NOMO-1 treated with DMSO at 0.1 percent for 48 hours (cell line): Measurements from ENCODE around the gene MFAP4.

Experiments
- DNase-seq: peaks from one replicate; lab custom pipeline; 2025; ENCODE audit not compliant: unreplicated experiment; lab: John Stamatoyannopoulos, UW

The MFAP4 gene, protein sequence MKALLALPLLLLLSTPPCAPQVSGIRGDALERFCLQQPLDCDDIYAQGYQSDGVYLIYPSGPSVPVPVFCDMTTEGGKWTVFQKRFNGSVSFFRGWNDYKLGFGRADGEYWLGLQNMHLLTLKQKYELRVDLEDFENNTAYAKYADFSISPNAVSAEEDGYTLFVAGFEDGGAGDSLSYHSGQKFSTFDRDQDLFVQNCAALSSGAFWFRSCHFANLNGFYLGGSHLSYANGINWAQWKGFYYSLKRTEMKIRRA

DNA sequence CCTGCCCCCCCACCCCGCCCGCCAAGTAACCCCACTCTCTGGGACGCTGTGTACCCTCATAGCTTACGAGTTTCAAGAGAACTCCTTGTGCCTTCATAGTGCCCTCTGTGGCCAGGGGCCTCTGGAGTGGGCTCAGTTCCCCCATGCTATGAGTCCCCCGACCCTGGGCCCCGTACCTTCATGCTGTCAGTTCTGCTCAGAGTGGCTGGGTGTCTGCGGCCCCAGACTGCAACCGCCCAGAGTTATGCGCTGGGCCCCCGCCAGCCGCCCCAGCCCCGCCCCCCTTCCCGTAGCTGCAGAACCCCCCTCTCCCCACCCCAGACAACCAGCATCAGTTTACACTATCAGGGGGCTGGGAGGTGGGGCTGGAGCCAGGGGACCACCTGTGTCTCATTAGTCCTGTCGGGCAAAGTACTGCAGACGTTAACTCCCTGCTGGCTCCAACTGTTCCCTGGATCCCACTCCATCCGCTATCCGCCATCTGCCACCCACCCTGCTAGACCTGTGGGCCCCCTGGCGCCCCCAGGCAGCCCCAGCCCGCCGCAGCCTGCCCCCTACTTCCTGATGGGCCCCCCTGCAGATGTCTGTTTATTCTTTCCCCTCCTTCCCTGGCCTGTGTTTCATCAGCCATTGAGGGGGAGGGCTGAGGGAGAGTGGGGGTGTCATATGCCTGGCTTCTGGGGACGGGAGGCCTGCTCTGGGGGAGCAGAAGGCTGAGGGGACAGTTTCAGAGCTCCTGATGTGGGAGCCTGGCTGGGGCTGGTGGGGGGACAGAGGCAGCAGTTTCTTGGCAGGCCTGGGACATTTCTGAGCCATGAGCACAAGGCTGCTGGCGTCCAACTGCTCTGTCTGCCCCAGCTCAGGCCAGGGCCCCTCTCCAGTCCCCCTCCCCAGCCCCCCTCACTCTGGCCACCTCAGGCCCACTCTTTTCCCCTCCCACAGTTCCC is at the start of gene MFAP4:
TSS of gene MFAP4 (minus strand) at position 217 of the 947 bp plus-strand sequence. CDS start at position 182, 35 bp downstream.
- DNase-seq, result no peak

DNA sequence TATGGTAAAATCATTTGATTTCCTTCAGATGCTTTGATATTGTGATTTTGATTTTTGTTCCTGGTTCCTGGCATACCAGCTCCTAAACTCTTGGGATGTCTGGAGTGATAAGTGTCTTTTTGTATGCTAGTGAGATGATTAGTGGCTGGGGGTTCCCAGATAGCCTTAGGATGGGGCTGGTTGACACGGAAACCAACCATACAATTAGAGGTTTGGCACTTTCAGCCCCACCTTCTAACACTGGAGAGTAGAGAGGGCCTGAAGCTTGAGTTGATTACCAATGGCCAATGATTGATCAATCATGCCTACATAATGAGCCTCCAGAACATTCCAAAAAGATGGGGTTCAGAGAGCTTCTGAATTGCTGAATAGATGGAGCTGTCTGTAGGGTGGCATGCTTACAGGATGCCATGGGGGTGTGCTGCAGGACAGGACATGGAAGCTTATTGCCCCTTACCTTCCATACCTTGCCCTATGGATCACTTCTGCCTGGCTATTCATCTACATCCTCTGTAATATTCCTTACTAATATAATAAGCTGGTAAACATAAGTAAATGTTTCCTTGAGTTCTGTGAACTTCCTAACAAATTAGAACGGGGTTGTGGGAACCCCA is 46.8 kb upstream of the MFAP4 start:
- no peak for DNase-seq

DNA sequence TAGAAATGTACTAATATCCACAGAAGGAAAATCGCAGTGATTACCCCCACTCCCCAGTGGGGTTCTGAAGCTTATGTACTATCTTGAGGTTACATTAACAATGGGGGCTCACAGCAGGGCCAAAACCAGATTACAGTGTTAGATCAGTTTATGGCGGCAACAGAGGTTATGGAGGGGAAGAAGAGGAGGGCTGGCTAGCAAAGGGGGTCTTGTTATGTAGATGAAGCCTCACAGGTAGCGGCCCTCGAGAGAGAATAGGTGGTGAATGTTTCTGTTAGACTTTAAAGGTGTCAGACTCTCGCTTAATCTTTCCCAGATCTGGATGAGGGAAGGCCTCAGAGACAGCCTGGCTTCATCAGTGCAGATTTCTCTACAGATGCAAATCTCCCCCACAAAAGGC is 46.3 kb upstream of the MFAP4 start:
- DNase-seq, result no peak

DNA sequence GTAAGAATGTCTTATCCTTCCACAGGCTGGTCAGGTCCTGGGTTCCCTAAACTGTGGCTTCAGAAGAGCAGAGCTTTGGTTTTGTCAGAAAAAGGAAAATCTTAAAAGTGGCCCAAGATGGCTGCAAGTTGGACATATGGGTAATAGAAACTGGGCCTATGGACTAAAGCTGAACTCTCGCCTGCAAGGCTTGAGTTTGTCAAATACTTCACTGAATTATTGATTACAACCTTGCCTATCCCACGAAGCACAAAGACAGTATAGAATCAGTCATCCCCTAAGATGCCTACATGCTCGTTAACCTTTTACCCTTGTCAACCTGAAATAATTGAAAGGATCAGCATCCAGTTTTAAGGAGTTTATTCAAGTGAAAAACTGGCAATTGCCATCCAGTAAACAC is 44.7 kb upstream of the MFAP4 start:
- no peak for DNase-seq

DNA sequence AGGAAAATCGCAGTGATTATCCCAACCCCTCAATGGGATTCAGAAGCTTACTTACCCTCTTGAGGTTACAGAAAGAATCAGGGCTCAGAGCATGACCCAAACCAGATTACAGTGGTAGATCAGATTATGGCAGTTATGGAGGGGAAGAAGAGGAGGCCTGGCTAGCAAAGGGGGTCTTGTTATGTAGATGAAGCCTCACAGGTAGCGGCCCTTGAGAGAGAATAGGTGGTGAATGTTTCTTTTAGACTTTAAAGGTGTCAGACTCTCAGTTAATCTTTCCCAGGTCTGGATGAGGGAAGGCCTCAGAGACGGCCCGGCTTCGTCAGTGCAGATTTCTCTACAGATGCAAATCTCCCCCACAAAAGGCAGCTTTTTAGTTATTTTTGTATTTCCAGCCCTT is 39.6 kb upstream of the MFAP4 start:
- no peak for DNase-seq

DNA sequence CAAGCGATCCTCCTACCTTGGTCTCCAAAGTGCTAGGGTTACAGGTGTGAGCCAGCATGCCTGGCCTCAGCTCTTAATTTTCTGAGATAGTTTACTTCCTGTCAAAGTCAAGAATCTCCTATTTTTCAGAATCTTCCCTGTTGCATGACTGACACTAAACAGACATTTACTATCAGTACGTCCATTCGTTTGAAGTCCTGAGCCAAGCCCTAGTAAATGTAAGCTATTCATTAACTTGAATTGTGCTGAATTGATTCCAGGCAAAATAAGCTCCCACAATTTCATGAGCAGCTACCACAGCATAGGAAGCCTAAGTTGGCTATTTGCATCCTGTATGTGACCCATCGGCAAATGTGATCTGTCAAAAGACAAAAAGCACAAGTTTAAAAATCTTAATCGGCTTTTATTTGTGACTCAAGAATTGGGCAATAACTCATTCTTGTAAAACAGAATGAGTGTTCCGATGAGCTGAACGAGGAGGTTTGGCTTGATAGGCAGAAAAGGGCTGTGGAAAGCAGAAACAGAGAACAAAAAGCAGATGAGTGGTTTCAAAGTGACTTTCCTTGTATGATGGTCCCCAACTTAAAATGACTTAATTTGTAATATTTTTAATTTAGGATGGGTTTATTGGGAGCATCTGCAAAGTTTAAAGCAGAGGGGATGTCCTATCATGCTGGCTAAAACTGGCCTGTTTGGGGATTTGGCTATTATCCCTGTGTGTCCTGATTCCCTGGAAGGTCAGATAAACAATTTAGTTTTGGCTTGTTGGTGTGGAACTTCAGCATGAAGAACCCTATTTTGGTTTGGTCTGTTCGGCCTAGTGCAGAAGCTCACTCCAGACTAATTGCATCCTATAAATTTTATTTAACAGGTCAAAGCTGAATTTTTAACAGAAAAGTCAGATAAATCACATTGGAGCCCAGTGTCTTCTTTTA is 38.2 kb upstream of the MFAP4 start:
- no peak for DNase-seq

DNA sequence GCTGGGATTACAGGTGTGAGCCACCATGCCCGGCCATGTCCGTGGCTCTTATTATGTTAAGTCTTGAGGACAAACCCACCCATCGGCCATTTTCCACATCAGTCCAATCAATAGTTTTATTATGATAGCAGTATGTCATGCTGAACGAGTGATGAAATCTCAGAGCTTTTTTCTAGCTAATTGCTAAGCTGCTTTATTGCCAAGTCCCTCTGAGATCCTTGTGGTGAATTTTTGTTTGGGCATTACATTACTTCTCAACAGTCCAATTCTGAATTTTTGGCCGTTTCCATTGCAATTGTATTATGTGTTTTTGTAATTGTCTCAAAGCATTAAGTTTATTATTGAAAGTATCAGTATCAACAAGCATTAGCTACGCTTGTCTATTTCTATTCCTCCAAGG is 34.9 kb upstream of the MFAP4 start:
- DNase-seq, result no peak

DNA sequence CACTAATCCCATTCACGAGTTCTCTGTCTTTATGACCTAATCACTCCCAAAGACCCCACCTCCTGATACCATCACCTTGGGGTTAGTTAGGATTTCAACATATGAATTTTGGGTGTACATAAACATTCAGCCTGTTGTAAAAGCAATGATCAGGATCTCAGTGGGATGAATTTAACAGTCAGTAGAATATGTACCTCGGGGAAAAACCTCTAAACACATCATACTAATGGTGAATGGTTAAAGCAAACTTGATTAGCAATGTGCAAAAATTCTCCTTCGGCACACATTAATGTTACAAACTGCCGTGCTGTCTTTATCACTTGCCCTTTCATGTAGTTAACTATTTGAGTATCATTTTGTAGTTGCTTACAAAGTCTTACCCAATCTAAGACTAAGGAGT is 34.2 kb upstream of the MFAP4 start:
- DNase-seq, result no peak

DNA sequence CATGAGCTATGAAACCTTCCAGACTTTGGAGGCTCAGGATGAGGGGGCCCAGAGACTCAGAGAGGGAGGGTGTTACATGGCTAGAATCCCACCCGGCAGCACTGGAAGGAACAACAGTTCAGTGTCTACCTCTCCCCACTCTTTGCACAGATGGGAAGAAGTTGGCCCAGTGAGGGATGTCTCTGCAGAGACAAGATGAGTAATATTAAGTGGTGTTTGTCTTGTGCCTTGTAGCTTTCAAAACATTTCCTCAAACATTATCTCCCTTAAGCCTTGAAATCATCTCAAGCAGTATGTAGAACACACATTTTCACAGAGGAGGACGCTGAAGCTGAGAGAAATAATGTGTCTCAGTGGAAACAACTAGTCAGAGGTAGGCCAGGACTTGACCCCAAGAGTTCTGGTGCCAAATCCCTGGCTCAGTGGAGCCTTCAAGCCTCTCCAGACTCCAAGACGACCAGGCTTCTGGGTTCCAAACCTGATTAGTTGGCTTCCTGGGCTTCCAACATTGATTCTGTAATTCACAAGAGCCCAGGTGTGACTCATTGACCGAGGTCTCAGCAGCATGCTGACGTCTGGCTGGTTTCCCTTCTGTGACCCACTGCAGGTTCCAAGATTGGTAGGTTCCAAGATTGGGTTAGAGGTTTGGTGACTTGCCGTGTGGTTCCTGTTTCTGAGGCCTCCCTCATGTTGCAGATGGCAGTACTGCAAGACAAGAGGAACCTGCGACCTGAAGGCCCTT is 31.4 kb upstream of the MFAP4 start:
- DNase-seq, result peak; percentile 75

DNA sequence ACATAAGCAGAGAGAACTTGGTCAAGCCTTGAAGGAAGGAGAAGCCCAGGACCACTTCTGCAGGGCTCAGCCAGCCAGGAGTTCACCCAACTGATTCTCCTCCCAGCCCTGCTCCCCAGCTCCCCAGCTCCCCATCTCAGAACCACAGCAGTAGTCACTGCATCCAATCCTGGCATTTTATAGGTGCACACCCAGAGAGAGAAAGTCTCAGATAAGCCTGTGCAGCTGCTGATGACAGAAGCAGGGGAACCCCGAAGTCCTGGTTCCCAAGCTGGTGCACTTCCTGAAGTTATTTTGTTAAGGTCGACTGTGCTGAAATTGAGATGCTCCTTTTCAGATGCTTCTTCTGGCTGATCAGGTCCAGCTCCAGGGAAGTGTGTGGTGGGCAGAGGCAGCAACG is 30.6 kb upstream of the MFAP4 start:
- no peak for DNase-seq

DNA sequence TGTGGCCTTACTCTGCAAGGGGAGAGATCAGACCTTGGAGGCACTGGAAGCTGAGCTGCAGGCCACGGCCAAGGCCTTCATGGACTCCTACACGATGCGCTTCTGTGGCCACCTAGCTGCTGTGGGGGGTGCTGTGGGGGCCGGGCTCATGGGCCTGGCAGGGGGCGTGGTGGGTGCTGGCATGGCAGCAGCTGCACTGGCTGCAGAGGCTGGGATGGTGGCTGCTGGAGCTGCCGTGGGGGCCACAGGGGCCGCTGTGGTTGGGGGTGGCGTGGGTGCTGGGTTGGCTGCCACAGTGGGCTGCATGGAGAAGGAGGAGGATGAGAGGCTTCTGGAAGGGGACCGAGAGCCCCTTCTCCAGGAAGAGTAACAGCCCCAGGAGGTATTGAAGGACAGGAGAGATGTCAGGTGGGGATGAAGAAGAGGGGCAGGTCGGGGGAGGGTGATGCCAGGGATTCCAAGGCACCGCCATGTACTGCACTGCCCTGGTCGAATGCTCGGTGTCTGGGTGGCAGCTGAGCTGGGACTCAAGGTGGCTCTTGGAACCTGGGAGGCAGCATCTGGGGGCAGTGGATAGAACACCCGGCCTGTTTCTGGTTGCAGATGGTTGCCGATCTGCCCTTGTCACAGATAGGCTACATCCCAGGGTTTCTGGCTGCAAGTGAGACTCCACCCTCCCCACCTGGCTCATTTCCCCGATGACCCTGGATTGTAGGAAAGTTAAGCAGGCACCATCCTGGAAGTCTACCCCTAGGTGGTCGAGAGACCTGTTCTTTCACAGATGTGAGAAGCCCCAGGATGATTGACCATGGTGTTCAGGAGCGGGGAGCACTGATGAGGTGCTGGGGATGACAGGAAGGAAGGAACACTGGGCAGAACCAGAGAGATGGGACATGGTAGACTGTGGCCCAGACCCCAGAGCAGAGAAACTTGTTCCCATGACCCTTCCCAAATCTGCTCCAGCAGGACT is 29.1 kb upstream of the MFAP4 start:
- DNase-seq, result no peak

DNA sequence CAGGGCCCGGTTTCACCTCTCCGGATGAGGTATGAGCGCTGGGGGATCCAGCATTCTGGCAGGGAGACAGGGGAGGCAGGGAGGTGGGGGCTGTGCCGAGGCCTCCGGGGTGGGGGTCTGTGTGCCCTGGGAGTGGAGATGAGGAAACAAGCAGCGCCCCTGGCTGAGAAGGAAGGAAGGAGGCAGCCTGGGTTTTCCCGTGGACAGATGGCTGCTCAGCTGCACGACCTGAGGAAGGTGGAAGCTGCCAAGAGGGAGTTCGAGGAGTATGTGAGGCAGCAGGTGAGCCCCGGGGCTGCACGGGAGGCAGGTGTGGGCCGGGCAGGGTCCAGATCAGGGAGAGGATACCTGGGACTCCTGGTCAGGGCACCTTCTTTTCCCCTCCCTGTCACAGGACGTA is 28.3 kb upstream of the MFAP4 start:
- DNase-seq, result no peak

DNA sequence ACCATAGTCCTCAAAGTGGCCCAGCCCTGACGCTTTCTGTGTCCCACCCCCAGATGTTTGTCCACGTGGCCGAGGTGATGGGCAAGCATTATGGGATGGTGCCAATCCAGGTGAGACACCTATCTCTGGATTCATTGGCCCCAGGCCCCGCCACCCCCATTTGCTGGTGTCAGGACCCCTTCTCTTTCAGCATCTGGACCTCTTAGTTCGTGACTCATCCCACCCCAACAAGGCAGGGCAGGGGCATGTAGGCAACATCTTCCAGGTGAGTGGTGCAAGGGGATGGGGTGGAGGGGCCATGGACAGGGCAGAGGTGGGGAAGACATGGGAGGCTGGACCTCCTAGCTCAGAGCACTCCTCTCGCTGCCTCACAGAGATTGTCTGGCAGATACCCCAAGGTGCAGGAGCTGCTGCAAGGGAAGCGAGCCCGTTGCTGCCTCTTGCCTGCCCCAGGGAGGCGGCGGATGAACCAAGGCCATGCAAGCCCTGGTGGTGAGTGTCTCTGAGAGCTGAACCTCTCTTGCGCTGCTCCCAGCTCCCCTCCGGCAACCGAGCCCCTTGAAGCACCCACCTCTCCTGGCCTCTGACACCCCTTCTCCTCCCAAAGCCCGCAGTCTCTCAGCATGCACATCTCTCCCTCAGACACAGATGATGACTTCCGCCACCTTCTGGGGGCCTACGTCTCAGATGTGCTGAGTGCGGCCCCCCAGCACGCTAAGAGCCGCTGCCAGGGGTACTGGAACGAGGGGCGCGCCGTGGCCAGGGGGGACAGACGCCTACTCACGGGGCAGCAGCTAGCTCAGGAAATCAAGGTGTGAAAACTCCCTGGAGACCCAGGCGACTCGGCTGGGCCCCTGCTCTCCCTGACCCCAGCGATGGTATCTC is 27.6 kb upstream of the MFAP4 start:
- no peak for DNase-seq

DNA sequence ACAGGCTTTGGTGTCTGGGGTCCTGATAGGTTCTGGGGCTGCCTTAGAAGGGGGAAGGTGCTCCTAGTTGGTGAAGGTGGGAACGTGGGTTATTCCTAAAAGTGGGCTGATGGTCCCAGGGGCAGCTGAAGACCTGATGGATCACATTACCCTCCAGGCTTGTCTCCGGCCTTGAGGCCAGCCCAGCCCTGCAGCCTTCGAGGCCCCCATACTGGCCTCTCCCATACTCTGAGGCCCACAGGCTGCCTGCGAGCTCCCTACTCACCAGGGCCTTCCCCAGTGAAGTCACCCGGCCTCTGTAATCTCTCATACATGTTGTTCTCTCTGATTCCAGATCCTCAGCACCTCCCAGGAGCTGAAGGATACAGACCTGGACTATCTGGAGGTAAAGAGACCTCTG is 26.8 kb upstream of the MFAP4 start:
- DNase-seq, result no peak

DNA sequence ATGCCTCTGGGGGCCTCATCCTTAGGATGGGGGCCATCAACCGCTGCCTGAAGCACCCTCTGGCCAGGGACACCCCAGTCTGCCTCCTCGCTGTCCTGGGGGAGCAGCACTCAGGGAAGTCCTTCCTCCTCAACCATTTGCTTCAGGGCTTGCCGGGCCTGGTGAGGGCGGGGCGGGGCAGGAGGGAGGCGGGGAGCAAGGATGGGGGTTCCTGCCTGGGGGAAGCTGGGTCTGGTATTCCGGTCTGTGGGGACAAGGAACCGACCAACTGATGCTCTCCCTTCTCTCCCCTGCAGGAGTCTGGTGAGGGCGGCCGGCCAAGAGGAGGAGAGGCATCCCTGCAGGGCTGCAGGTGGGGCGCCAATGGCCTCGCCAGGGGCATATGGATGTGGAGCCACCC is 26.0 kb upstream of the MFAP4 start:
- no peak for DNase-seq

DNA sequence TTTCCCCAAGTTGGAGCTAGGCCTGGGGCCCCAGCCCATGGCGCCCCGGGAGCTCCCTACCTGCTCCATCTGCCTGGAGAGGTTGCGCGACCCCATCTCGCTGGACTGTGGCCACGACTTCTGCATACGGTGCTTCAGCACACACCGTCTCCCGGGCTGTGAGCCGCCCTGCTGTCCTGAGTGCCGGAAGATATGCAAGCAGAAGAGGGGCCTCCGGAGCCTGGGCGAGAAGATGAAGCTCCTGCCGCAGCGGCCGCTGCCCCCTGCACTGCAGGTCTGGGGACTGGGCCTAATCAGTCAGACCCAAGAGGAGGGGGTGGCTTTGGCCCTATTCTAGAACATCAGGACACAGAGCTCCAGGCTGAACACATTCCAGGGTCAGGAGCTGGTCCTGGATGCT is 25.5 kb upstream of the MFAP4 start:
- no peak for DNase-seq

DNA sequence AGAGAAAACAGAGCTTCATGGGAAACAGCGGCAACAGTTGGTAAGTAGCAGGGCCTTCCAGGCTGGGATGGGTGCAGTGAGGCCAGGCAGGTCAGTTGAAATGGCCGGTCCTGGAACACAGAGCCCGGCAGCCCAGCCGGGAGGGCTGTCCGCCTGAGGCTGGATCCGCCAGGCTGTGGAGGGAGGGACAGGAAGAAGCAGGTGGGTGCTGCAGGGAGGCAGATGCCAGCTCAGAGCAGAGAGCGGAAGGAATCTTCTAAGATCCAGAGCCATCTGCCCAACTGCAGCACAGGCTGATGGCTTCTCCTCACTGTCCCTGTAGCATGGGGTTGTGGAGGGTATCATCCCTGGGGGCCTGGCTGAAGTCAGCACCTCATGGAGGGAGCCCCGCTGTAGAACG is 24.6 kb upstream of the MFAP4 start:
- DNase-seq, result no peak
